ENCODE data around the gene C22orf42. TPM values are rescaled to one million over a fixed set of nuclear protein-coding genes. Genes with fewer than 3 reads are reported as not detected.

Gene C22orf42
- total RNA-seq: not detected
- long read RNA-seq: 0 reads

- TF ChIP-seq CTCF (IDR thresholded peaks at IDR 0.05; ENCODE audit: borderline replicate concordance): no peak
- no peaks in the 10 kb centered on the region for H3K36me3 ChIP-seq
- no peaks in the 10 kb centered on the region for H3K4me1 ChIP-seq
- no peak for DNase-seq
- H3K27ac ChIP-seq (replicated peaks): no peak within 1 kb of the TSS
- H3K9me3 ChIP-seq (replicated peaks): no peaks in the 10 kb centered on the region
- H3K27me3 ChIP-seq (ENCODE audit: low read depth): peaks cover 39% of the 10 kb centered on the region
- H3K4me3 ChIP-seq: no peak within 1 kb of the TSS
- intact Hi-C loops (cut with micrococcal nuclease): no loop called here
Observed at GRCh38 chr22:32158712-32159533, at the start of gene C22orf42. Gene C22orf42, minus strand, starts transcription at chr22:32159303. Its CDS starts 88 bp downstream, at chr22:32159215.

GRCh38 chr22:32208681-32209080 is 49.6 kb upstream of the C22orf42 start:
- Histone ChIP-seq H3K27me3 (ENCODE audit: low read depth) (peaks cover 28% of the 10 kb centered on the region), H3K27ac (replicated peaks) (no peak overlapping the region), H3K9me3 (replicated peaks) (no peaks in the 10 kb centered on the region), H3K36me3 (no peaks in the 10 kb centered on the region), H3K4me3 (no peak overlapping the region), H3K4me1 (no peaks in the 10 kb centered on the region)
- intact Hi-C loops (cut with micrococcal nuclease): no loop called here
- no peak for TF ChIP-seq CTCF (IDR thresholded peaks at IDR 0.05; ENCODE audit: borderline replicate concordance)
- DNase-seq: no peak

- no peak for DNase-seq
- intact Hi-C loops (cut with micrococcal nuclease): no loop called here
- no peak for TF ChIP-seq CTCF (IDR thresholded peaks at IDR 0.05; ENCODE audit: borderline replicate concordance)
Observed at GRCh38 chr22:32207971-32208480, 48.9 kb upstream of the C22orf42 start.

GRCh38 chr22:32206774-32207758 is 48.0 kb upstream of the C22orf42 start:
- no peaks in the 10 kb centered on the region for H3K36me3 ChIP-seq
- peaks cover 12% of the 10 kb centered on the region for H3K4me1 ChIP-seq
- intact Hi-C loops (cut with micrococcal nuclease): no loop called here
- H3K9me3 ChIP-seq (replicated peaks): no peaks in the 10 kb centered on the region
- peaks cover 44% of the 10 kb centered on the region for H3K27me3 ChIP-seq (ENCODE audit: low read depth)
- no peak for DNase-seq
- TF ChIP-seq CTCF (IDR thresholded peaks at IDR 0.05; ENCODE audit: borderline replicate concordance): peak; percentile 61
- no peak overlapping the region for H3K4me3 ChIP-seq
- H3K27ac ChIP-seq (replicated peaks): no peak overlapping the region

More at GRCh38 chr22:32207971-32208480, 48.9 kb upstream of the C22orf42 start:
- H3K4me3 ChIP-seq: no peak overlapping the region
- H3K9me3 ChIP-seq (replicated peaks): no peaks in the 10 kb centered on the region
- peaks cover 5% of the 10 kb centered on the region for H3K4me1 ChIP-seq
- H3K27ac ChIP-seq (replicated peaks): no peak overlapping the region
- no peaks in the 10 kb centered on the region for H3K36me3 ChIP-seq
- H3K27me3 ChIP-seq (ENCODE audit: low read depth): peaks cover 34% of the 10 kb centered on the region
